GM23338 (cell line): ENCODE results near the gene GP1BB. TPM values are rescaled to one million over a fixed set of nuclear protein-coding genes. Genes with fewer than 3 reads are reported as not detected.

ENCODE experiments used
- ATAC-seq: fragments of 200-7000 bp; cut with Tn5 transposase; 3 replicates; pipeline ENCODE4 v1.9.1; 2020
- DNase-seq: peaks from one replicate; pipeline ENCODE4 v3.0.0-alpha.2; 2015; ENCODE audit warnings: low spot score
- H2AFZ ChIP-seq: fragments of 200-600 bp; sonication (generic); 2 replicates; pipeline ENCODE4 v1.8.0; 2016; ENCODE audit warnings: antibody characterized with exemption, mild to moderate bottlenecking, moderate library complexity
- H3F3A ChIP-seq: fragments of 200-600 bp; sonication (generic); replicated peaks from 2 replicates; pipeline ENCODE4 v1.8.0; 2017; ENCODE audit warnings: antibody characterized with exemption, mixed run types, low read depth
- H3K27ac ChIP-seq: fragments of 200-600 bp; sonication (generic); 2 replicates; pipeline ENCODE4 v1.6.1; 2016; ENCODE audit warnings: low read depth
- H3K27me3 ChIP-seq: fragments of 200-600 bp; sonication (generic); 2 replicates; pipeline ENCODE4 v1.8.0; 2016; ENCODE audit warnings: mild to moderate bottlenecking, mixed run types, moderate library complexity; ENCODE audit not compliant: insufficient read depth
- H3K36me3 ChIP-seq: fragments of 200-600 bp; sonication (generic); 2 replicates; pipeline ENCODE4 v1.8.0; 2016; ENCODE audit warnings: mild to moderate bottlenecking; ENCODE audit not compliant: insufficient read depth
- H3K4me1 ChIP-seq: fragments of 200-600 bp; sonication (generic); 2 replicates; pipeline ENCODE4 v1.8.0; 2016; ENCODE audit warnings: mild to moderate bottlenecking, moderate library complexity; ENCODE audit not compliant: insufficient read depth
- H3K4me2 ChIP-seq: fragments of 200-600 bp; sonication (generic); 2 replicates; pipeline ENCODE4 v1.7.1; 2017; ENCODE audit warnings: mixed run types
- H3K4me3 ChIP-seq: fragments of 200-600 bp; sonication (generic); 2 replicates; pipeline ENCODE4 v1.6.1; 2016; ENCODE audit warnings: mixed run types
- H3K79me2 ChIP-seq: fragments of 200-600 bp; sonication (generic); replicated peaks from 2 replicates; pipeline ENCODE4 v1.8.0; 2017; ENCODE audit warnings: mild to moderate bottlenecking; ENCODE audit not compliant: insufficient read depth
- H3K9me2 ChIP-seq: fragments of 200-600 bp; sonication (generic); 2 replicates; pipeline ENCODE4 v1.8.0; 2017; ENCODE audit not compliant: insufficient read depth
- H4K20me1 ChIP-seq: fragments of 200-600 bp; sonication (generic); replicated peaks from 2 replicates; pipeline ENCODE4 v1.8.0; 2017; ENCODE audit warnings: mild to moderate bottlenecking; ENCODE audit not compliant: insufficient read depth
- H3K27ac Mint-ChIP-seq: 2 replicates; pipeline ENCODE4 v1.8.0; 2020; ENCODE audit warnings: inconsistent platforms, mild to moderate bottlenecking, moderate library complexity, mixed read lengths
- H3K27me3 Mint-ChIP-seq: 3 replicates; pipeline ENCODE4 v1.8.0; 2022; ENCODE audit warnings: low read depth, mild to moderate bottlenecking, moderate library complexity, mixed read lengths, inconsistent platforms; ENCODE audit not compliant: insufficient read depth, poor library complexity
- H3K36me3 Mint-ChIP-seq: 3 replicates; pipeline ENCODE4 v1.8.0; 2021; ENCODE audit warnings: low read depth, mild to moderate bottlenecking, inconsistent platforms, moderate library complexity, mixed read lengths
- H3K4me1 Mint-ChIP-seq: 3 replicates; pipeline ENCODE4 v1.8.0; 2020; ENCODE audit warnings: mild to moderate bottlenecking, inconsistent platforms, mixed read lengths
- H3K4me3 Mint-ChIP-seq: 3 replicates; pipeline ENCODE4 v1.8.0; 2021; ENCODE audit warnings: moderate library complexity, mild to moderate bottlenecking, inconsistent platforms, mixed read lengths
- H3K9me3 Mint-ChIP-seq: 3 replicates; pipeline ENCODE4 v1.8.0; 2020; ENCODE audit warnings: moderate library complexity, mild to moderate bottlenecking, inconsistent platforms, mixed read lengths
- CREB1 ChIP-seq: fragments of 250-450 bp; sonication (Bioruptor Pico); IDR thresholded peaks from 2 replicates; pipeline ENCODE4 v1.5.0; 2020; ENCODE audit warnings: low read depth, mild to moderate bottlenecking, moderate library complexity
- CTCF ChIP-seq, 2 experiments: fragments of 200-600 bp in 1 of 2; sonication (generic) in 1 of 2; conservative IDR thresholded peaks; 2 replicates each; pipeline versions ENCODE4 v1.5.1 to v1.6.1; 2016 to 2017; ENCODE audit warnings: antibody characterized with exemption in 2 of 2, low read depth in 2 of 2, mild to moderate bottlenecking in 2 of 2, moderate library complexity in 1 of 2
- ETS1 ChIP-seq: IDR thresholded peaks from 2 replicates; pipeline ENCODE4 v1.6.1; 2016; ENCODE audit warnings: antibody characterized with exemption
- EZH2 ChIP-seq: fragments of 200-600 bp; sonication (generic); IDR thresholded peaks from one replicate; pipeline ENCODE4 v1.8.0; 2017; ENCODE audit warnings: antibody characterized with exemption, mild to moderate bottlenecking, low read depth; ENCODE audit not compliant: unreplicated experiment
- EZH2phosphoT487 ChIP-seq: fragments of 200-600 bp; sonication (generic); IDR thresholded peaks from one replicate; pipeline ENCODE4 v1.8.1; 2018; ENCODE audit warnings: antibody characterized with exemption; ENCODE audit not compliant: unreplicated experiment
- JUNB ChIP-seq: IDR thresholded peaks from one replicate; pipeline ENCODE4 v1.6.1; 2016; ENCODE audit warnings: antibody characterized with exemption; ENCODE audit not compliant: unreplicated experiment
- NANOG ChIP-seq: IDR thresholded peaks from 2 replicates; pipeline ENCODE4 v1.6.1; 2016; ENCODE audit warnings: antibody characterized with exemption, borderline replicate concordance
- POLR2AphosphoS5 ChIP-seq: IDR thresholded peaks from 2 replicates; pipeline ENCODE4 v1.6.1; 2016; ENCODE audit warnings: antibody characterized with exemption, low read depth
- REST ChIP-seq: IDR thresholded peaks from one replicate; pipeline ENCODE4 v1.6.1; 2018; ENCODE audit warnings: antibody characterized with exemption; ENCODE audit not compliant: unreplicated experiment
- STAT1 ChIP-seq: IDR thresholded peaks from one replicate; pipeline ENCODE4 v1.6.1; 2016; ENCODE audit warnings: antibody characterized with exemption; ENCODE audit not compliant: unreplicated experiment
- ZNF114 ChIP-seq: fragments of 250-450 bp; sonication (Bioruptor Pico); IDR thresholded peaks from 2 replicates; pipeline ENCODE4 v1.5.0; 2020; ENCODE audit warnings: mild to moderate bottlenecking, moderate library complexity
- ZNF331 ChIP-seq: fragments of 250-450 bp; sonication (Bioruptor Pico); IDR thresholded peaks from 2 replicates; pipeline ENCODE4 v1.5.0; 2020; ENCODE audit warnings: low read depth, mild to moderate bottlenecking, moderate library complexity
- ZNF462 ChIP-seq: fragments of 250-450 bp; sonication (Bioruptor Pico); IDR thresholded peaks from 2 replicates; pipeline ENCODE4 v1.5.0; 2020; ENCODE audit warnings: mild to moderate bottlenecking, moderate library complexity
- polyA plus RNA-seq: library from polyadenylated mRNA; unstranded; fragments of >200 nt; fragmentation: Nextera tagmentation; extraction: Ambion mirVana; gene quantifications from 2 replicates; pipeline ENCODE4 v1.2.1, GENCODE V29; 2016
- total RNA-seq: library from RNA; depleted of rRNA; stranded (reverse); fragments of >200 nt; shearing (Covaris generic); gene quantifications from 2 replicates; pipeline ENCODE4 v1.2.3, GENCODE V29; 2014

Gene GP1BB
- total and polyA plus RNA-seq, 2 experiments from 2014 or later = 0.53 to 1.3 TPM

- Histone ChIP-seq H3K9me2 (no peaks in the 10 kb centered on the region), H3F3A (0 out of 2 replicates have a peak, but pooled peaks cover 9% of the 10 kb centered on the region), H3K79me2 (no peaks in the 10 kb centered on the region), H3K4me3 (peak overlapping the region; percentile 53), H3K4me1 (peaks cover 12% of the 10 kb centered on the region), H3K4me2 (peak overlapping the region; percentile 78), H3K27ac (no peak overlapping the region), H3K36me3 (no peaks in the 10 kb centered on the region), H4K20me1 (peaks cover 6% of the 10 kb centered on the region), H2AFZ (0 out of 2 replicates have a peak overlapping the region, but pooled peaks have one; percentile 43), H3K27me3 (peaks cover 76% of the 10 kb centered on the region)
- H3K36me3 Mint-ChIP-seq = no peaks in the 10 kb centered on the region; the same call in 2 of the 3 replicates
- H3K4me3 Mint-ChIP-seq = peak overlapping the region; percentile 57
- ATAC-seq = peak; percentile 1
- no peak for DNase-seq
- H3K4me1 Mint-ChIP-seq = peaks cover 14% of the 10 kb centered on the region
- TF ChIP-seq NANOG = no peak
- no peak for TF ChIP-seq JUNB
- no peak for TF ChIP-seq CREB1 (CRISPR knock-in tag)
- no peak for TF ChIP-seq ZNF462 (CRISPR knock-in tag)
- no peak for TF ChIP-seq REST
- no peak for TF ChIP-seq POLR2AphosphoS5
- no peak for TF ChIP-seq CTCF (conservative IDR thresholded peaks at IDR 0.05; ENCODE audit: low read depth in 2 of 2)
- no peak for TF ChIP-seq ETS1
- TF ChIP-seq ZNF331 (CRISPR knock-in tag) = no peak
- no peak for TF ChIP-seq EZH2
- no peak for TF ChIP-seq EZH2phosphoT487
- no peak for TF ChIP-seq STAT1
- TF ChIP-seq ZNF114 (CRISPR knock-in tag) = no peak
- no peak overlapping the region for H3K27ac Mint-ChIP-seq
- H3K27me3 Mint-ChIP-seq = peaks cover 76% of the 10 kb centered on the region
- H3K9me3 Mint-ChIP-seq = no peaks in the 10 kb centered on the region; the same call in 2 of the 3 replicates
These were observed 31.4 kb downstream of the GP1BB start for GRCh38 chr22:19754701-19755144.
